ENCODE data around the gene ZNF385A.

- TF ChIP-seq HDGF (IDR thresholded peaks at IDR 0.05; ENCODE audit: borderline replicate concordance) (no peak), BHLHE40 (IDR thresholded peaks at IDR 0.05; ENCODE audit: borderline replicate concordance) (no peak), SUZ12 (IDR thresholded peaks at IDR 0.05) (no peak), ARNT (IDR thresholded peaks at IDR 0.05) (no peak), FOXK2 (IDR thresholded peaks at IDR 0.05) (no peak), ELF4 (IDR thresholded peaks at IDR 0.05) (no peak), SP1 (IDR thresholded peaks at IDR 0.05) (no peak), TARDBP (IDR thresholded peaks at IDR 0.05) (no peak), LEF1 (IDR thresholded peaks at IDR 0.05; ENCODE audit: borderline replicate concordance) (no peak), PKNOX1 (IDR thresholded peaks at IDR 0.05) (no peak), NFRKB (IDR thresholded peaks at IDR 0.05) (no peak), L3MBTL2 (conservative IDR thresholded peaks at IDR 0.05) (no peak), ZNF384 (IDR thresholded peaks at IDR 0.05) (no peak)
Observed at GRCh38 chr12:54432815-54433164, 48.3 kb upstream of the ZNF385A start.

Measured in HEK293T (cell line).